HG02763 (cell line): ENCODE data around the gene MAD2L1BP.
A peak's percentile ranks its signal among the peaks of the same experiment; 100 is the strongest.

ENCODE experiments used
- ATAC-seq: cut with Tn5 transposase; IDR thresholded peaks from one replicate; pipeline ENCODE4 v1.9.1; 2021; ENCODE audit warnings: mild to moderate bottlenecking, moderate library complexity; ENCODE audit not compliant: unreplicated experiment

The MAD2L1BP gene

DNA sequence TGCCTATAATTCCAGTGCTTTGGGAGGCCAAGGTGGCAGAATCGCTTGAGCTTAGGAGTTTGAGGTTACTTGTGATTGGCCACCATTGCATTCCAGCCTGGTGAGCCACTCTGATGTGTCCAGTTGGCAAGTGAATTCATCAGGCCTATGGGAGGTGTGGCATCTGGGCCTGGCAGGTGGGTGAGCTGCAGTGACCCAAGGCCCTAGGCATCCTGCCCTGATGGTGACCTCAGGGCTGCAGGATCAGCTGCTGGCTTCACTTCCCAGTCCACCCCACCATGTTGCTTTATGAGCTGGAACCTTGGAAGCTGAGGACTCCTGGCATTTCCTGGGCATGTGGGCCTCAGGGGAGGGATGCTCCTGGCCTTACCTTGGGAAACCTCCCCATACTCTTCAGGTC is 29.7 kb downstream of the MAD2L1BP start:
- no peak for ATAC-seq

DNA sequence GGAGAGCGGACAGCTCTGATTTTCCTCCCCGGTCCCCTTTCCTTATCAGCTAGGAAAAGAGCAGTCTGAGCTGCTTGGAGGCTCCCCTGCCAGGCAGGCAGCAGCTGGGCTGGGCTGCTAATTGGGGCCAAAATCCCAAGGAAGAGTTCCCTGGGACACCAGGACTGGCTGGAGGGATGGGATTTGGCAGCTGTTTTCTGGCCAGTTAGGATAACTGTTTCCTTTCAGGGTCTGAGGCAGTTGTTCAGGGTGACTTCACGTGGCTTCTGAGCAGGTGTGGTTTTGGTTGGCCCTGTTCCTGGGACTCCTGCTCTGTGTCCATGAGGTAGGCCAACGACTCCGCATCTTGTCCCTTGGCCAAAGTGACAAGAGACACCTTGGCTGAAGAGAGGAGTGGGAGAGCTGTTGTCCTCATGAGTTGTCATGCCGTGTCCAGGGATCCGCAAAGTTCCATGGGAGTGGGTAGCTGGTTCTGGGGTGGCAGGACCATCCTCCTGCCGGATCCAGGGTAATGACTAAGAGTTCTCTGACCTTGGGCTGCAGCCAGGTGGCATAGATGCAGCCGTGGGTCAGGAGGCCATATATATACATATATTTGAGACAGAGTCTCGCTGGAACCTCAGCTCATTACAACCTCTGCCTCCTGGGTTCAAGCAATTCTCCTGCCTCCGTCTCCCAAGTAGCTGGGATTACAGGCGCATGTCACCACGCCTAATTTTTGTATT is 30.7 kb downstream of the MAD2L1BP start:
- no peak for ATAC-seq

DNA sequence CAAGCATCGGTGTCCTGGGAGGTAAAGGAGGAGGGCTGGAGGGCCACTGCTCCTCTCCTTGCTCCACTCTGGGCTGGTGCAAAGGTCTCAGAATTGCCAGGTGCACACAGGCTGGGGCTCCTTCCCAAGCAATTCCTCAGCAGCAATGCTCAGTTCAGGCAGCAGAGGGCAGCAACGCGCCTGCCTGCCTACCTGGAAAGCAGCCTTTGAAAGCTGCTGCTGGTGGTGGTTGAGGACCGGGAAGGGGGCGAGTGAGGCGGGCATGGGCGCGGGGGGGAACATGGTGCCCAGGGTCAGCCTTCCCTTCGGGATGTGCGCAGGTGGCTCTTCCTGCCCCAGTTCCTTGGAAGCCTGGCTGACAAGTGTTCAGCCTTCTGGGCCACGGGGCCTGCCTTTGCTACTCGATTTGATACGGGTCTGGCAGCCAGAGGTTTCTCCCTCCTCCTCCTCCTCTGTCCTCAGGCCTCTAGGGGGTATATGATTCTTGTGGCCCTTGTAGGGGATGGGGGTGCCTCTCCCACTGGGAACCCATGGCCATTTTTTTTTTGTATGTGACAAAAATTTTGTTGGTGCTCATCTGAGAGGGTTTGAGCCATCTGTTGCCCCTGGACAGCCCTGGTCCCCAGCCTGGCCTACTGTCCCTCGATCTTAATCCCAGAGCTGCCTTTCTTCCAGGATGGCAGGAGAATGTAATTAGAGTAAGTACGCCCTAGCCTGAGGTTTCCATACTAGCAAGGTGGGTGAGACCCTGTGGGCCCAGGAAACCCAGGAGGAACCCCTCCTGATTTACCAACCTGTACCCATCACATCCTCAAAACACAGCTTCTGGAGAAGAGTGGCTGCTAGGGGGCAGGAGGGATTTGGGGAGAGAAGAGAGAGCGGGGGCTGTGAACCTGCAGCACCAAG is 31.9 kb downstream of the MAD2L1BP start:
- no peak for ATAC-seq

DNA sequence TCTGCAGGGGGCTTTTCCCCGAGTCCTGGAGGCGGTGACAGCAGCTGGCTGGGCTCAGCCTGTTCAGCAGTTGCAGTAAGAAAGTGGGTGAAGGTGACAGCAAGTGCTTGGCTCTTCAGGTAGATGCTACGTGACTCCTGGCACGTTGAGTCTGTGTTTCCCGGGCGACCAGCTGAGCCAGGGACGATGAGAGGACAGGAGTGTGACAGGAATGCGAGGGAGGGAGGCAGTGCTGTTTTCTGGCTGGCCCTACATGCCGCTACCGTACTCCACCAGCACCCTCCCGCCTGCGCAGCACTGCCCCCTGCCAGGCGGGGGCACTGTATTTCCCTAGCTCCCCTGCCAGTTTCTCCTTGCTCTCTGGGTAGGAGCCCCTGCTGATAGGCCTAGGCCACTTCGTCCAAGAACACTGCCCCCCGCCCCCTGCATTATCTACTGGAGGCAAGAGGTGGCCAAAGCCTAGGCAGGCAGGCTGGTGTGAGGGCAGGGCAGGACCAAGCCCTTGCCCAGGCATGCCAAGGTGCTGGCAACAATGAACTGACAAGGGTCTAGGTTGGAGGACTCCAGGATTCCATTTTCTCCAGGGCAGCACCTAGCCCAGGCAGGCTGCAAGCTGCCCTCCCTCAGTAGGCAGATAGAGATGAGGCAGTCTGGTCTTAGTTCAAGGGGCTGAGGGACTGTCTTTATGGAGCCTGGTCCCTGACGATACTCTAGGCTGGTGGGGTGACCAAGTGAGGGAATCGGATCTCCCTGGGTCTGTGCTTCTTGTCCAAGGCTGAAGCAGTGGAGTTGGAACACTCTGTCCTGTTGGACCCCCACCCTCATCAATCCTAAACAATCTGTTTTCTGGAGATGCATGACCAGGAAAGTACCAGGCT is 32.8 kb downstream of the MAD2L1BP start:
- ATAC-seq, result peak; percentile 51

DNA sequence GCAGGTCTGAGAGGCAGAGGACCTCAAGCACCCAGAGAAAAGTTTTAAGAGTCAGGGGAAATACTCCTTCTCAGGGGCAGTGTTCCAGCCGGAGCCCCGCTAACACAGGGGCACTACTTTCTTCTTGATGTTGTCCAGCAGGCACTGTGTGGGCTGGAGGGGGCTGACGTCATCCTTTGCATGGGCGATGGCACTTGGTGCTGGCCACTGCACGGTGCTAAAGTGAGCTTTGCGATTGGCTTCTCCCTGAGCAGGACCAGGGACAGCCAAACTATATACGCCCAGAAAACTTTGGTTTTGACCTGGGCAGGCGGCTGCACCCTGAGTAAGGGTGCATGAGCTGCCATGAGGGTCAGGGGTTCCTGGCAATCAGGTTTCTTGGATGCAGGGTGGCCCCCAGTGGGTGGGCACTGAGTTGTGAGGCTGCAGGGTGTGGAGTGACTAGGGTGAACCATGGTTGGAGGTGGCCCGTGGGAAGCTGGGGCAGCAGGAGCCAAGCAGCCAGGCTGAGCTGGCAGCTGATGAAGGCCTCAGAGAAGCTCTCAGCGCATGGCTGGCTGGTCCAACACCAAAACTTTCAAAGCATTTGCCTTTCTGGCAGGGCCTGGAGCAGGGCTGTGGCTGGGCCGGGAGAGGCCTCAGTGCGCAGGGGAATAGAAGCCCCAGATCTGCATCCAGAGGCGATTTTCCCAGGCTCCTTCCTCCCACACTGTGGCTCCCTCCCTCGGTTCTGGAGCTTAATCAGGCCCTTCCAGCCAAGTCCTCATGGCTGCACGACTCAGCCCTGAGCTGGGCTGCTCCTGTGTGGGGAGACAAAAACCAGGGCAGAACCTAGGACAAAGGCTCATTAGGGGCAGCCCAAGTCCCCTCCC is 33.6 kb downstream of the MAD2L1BP start:
- ATAC-seq, result no peak

DNA sequence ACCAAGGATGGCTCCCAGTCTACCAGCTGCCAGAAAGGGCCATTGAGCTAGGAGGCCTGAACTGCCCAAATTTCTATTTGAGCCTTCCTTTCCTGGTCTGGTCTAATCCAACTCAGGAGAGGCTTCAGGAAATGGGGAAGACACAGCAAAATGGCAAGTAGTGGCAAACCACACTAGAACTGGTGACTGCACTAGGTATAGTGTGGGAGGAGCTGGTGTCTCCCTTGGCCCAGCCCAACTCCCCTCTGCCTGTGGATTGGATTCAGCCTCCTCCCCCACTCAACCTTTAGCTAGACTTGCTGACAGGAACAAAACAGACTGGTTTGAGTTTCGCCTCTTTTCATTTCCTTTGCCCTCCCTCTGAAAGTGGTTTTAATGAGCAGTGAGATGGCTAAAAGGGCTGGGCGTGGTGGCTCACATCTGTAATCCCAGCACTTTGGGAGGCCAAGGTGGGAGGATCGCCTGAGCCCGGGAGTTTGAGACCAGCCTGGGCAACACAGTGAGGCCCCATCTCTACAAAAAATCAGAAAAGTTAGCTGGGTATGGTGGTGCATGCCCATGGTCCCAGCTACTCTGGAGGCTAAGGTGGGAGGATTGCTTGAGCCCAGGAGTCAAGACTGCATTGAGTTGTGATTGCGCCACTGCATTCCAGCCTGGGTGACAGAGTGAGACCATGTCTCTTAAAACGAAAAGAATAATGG is 34.4 kb downstream of the MAD2L1BP start:
- ATAC-seq, result no peak

DNA sequence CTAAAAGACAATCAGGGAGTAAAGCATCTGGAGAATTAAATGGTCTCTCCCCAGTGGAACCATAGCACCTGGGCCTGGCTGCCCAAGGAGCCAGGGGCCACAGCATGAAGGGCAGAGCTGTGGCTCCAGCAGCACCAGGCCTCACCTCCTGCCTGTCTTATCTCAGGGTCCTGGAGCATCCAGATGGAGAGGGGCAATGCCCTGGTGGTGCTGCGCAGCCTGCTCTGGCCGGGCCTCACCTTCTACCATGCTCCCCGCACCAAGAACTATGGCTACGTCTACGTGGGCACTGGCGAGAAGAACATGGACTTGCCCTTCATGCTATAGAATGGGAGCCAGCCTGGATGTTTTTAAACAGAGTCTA is 35.0 kb downstream of the MAD2L1BP start:
- ATAC-seq, result no peak

DNA sequence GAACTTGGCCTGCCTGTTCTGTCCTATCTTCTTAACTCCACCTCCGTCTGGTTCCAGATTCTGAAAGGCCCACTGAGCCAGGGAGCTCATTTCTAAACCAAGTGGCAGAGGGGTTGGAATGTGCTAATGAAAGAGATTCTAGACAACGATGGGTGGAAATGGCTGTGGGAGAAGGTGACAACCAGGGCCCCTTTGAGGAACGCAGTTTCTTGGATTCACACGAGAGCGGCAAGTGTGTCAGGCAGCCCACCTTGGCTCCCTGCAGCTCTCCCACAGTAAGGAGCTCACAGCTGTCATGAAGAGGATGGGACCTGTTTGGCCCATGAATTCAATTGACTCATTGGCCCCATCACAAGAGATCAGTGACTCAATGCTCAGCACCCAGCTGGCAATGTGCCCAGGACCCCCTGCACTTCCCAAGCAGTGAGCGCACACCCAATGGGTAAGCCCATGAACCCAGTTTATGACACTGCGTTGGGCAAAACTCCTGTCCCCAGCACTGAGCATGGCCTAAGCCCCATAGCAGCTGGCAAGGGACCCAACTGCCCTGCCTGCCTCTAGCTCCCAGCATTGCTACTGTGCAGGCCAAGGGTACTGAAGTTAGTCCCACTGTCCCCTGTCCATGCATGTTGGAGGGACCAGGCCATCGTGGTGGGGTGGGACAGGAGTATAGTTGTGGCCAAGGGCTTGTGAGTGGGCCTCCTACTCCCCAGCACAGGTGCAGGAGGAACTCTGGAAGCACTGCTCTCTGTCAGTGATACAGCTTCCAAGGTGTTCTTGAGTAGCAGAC is 35.6 kb downstream of the MAD2L1BP start:
- ATAC-seq, result no peak

DNA sequence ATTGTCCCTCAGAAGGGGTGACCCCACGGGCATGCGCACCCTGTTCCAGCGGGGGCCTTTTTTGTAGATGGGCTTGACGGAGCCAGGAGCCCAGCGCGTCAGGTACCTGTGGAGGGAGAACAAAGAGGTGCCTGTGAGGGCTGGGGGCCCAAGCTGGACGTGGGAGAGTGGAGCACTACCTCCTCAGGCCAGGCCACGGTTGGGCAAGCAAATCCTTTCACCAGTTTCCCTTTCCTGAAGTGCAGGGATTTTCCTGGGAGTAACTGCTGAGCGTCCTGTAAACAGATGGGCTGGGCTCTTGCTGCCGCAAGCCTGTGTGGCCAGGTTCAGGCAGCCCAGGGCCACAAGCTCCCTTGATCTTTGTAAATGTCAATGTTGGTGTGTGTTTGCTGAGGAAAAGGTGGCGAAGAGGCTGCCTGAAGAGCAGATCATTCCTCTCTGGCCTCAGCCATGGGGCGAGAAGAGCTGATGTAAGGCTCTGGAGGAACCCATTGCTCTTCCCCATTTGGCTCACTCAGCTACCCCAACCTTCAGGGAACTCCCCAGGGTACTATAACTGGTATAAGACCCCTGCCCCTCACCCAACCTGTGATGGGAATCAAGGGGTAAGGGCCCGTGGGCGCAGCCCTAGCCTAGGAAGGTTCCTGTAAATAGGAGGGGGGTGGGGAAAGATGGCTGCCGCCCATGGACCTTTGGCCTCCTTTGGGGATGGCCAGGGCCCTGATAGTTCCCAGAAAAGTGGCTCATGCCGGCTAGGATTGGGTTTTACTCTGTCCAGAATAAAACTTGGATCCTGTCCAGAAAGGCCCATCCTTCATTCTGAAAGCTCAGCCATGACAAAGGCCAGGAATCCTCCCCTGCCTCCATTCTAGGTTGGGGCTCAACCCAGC is 36.4 kb downstream of the MAD2L1BP start:
- no peak for ATAC-seq

DNA sequence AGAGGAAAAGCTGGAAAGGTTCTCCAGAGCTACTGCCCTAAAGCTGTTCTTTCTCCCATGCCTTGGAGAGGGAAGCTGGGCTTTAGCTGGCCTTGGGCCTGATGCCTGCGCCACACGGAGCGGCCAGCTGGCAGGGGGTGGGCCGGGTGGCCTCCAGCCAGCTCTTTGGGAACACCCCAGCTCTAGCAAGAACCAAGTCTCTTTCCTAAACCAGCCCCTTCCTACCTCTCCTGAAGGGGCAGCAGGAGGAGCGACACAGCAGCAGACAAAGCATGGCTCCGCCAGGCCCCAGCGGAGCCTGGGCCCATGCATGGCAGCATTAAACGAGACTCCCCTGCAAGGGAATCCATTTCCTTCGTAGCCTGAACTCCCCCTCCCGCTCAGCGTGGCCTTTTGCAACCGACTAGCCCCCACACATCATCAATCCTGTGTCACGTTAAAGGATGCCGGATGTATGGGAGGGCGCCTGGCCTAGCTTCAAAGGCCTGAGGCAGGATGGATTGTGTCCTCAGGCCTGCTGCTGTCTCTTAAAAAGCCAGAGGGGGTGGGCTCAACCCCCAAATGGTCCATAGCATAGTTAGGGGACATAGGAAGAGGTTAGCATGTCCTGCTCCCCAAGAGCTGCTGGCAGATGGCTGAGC is 37.9 kb downstream of the MAD2L1BP start:
- no peak for ATAC-seq

DNA sequence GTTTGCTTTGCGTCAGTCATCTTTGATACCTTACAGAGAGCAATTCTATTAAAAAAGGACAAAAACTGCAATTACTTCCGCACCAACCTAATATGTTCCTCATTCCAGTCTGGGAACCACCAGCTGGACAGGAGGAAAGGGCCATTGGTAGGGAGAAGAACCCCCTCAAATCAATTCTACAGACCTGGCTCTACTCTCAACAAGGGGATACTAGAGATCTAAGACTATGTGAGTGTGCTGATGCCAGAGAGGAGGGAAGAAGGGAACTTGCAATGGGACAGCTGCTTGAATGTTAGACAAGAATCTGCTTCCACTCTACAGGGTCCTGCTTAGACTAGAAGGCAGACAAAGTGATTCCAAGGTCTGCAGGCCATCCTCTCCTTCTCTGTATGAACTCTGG is 38.7 kb downstream of the MAD2L1BP start:
- no peak for ATAC-seq

DNA sequence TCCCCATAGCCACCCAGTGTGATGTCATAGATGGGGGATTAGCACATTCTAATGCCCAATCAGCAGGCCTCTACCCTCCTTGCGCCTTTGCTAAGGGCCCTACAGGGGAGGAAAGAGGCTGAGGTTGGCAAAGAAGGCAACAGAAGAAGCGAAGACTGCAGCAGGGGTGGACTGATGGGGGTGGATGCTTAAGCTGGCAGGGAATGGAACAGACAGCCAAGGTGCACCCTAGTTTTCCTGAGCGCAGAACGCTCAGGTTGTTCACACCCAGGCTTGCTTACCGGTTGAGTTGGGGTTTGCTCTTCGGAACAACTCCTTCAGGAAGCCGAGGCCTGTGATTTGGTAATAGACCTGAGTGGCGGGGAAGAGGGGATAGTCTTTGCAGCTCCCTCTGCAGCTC is 39.3 kb downstream of the MAD2L1BP start:
- no peak for ATAC-seq

DNA sequence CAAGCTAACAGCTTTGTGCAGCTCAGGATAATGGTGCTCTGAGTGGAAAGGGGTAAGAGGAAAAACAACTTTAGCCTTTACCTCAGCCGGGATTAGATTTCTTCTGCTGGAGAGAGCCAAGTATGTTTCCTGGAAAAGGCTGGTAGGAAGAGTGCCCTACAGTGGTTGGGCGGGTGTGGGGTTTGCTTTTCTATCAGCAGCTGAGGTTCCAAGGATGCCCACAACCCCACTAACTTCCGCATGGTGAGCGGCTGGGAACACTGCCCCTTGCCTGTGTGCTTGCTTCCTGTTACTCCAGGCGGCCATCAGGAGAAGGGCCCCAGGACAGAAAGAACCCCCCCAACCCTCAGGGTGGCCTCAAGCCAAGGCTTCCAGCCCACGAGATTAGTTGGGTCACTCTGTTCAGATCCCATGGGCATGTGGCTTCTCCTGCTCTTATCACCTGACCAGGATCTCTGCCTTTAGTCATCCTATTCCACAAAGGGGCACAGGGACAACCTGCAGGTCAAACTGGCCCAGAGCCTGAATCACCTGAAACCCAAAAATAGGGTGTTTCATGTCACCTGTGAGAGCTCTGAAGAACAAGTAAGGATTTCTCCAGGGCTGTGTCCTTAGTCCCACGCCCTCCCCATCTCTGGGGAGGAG is 41.4 kb downstream of the MAD2L1BP start:
- ATAC-seq, result no peak

DNA sequence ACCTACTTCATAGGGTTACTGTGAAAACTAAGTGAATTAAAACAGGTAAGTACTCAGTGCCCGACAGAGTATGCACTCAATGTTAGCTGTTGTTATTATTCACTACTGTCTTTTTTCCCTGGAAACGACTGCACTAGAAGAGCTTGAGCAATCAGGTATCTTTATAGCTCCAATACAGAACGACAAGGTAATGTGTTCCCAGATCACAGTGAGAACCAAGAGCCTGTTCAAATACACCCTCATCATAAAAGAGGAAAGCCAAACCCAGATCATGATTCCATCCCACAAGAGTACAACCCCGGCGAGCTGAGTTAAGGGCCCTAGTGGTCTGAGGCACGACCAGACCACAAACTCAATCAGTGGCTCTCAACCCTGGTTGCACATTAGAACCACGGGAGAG is 42.1 kb downstream of the MAD2L1BP start:
- ATAC-seq, result no peak

DNA sequence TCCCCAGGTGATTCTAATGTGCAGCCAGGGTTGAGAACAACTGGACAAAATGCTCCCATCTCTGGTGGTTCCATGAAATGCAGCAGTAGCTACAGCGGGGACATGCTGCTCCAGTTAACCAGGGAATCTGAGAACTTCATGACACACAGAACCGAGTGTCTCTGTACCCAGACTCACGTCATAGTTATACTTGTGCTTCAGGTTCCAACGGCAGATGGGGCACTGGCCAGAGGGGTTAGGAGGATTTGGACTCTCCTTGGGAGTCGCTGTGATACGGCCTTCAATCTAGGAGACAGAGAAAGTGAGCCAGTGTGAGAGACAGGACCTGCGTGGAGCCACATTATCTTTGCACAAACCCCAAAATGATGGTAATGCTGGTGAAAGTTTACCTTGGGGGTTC is 42.7 kb downstream of the MAD2L1BP start:
- ATAC-seq, result no peak

DNA sequence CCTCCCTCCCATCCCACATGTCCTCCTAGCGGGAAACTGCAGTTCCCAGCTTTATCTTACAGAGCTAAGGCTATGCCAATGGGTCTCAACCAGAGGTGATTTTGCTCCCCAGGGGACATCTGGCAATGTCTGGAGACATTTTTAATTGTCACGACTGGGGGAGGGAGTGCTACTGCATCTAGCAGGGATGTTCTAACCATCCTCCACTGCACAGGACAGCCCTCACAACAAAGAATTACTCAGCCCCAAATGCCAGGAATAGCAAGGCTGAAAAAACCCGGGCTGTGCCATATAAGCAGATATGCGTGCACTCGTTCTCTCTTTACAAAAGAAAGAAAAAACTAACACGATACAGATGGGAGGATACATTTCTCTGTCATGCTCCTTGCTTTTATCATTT is 43.4 kb downstream of the MAD2L1BP start:
- ATAC-seq, result no peak
